Endothelial cell of umbilical vein (primary cell): ENCODE data around the gene KRTAP17-1. TPM values are rescaled to one million over a fixed set of nuclear protein-coding genes. Genes with fewer than 3 reads are reported as not detected.

Source experiments
- BruUV-seq: library from RNA; stranded (reverse); fragments of 400-500 nt; replicated peaks from 2 replicates; lab custom pipeline; 2021; lab: Mats Ljungman, UMichigan
- CTCF ChIA-PET: fragments of 300-600, 350-600 bp; sonication (Branson Sonifier 250); formaldehyde crosslinking; loops from one replicate; lab custom pipeline; 2021; ENCODE audit warnings: antibody characterized with exemption, inconsistent platforms; lab: Charles Lee
- POLR2A ChIA-PET: fragments of 300-600, 350-600 bp; sonication (Branson Sonifier 250); formaldehyde crosslinking; loops from one replicate; lab custom pipeline; 2021; ENCODE audit warnings: antibody characterized with exemption, inconsistent platforms; lab: Charles Lee
- DNase-seq: peaks from one replicate; pipeline ENCODE4 v3.0.0-alpha.2; 2011; ENCODE audit warnings: low read depth, low spot score
- FAIRE-seq: peaks from 2 replicates; lab custom pipeline; 2011; peaks lifted over from hg19 to GRCh38; lab: Jason Lieb, UNC
- H2AFZ ChIP-seq: 2 replicates; pipeline ENCODE4 v1.6.0; 2012; ENCODE audit warnings: low read depth, low read length, control low read depth, inconsistent platforms
- H3K27ac ChIP-seq: 2 replicates; pipeline ENCODE4 v1.5.1; 2011; ENCODE audit warnings: low read depth, mild to moderate bottlenecking, control low read depth, low read length, moderate library complexity; ENCODE audit not compliant: insufficient read depth
- H3K27me3 ChIP-seq, 2 experiments: 2 replicates each; pipeline versions ENCODE4 v1.6.0 to v1.6.1; 2011; ENCODE audit warnings: low read length in 2 of 2, mixed read lengths in 1 of 2; ENCODE audit not compliant: control insufficient read depth in 2 of 2, insufficient read depth in 2 of 2
- H3K36me3 ChIP-seq, 2 experiments: 2 replicates in 1 of 2; 3 replicates in 1 of 2; pipeline ENCODE4 v1.5.1; 2011; ENCODE audit warnings: low read length in 2 of 2, mild to moderate bottlenecking in 1 of 2, moderate library complexity in 1 of 2; ENCODE audit not compliant: control insufficient read depth in 2 of 2, insufficient read depth in 2 of 2; ENCODE audit errors: extremely low read depth in 1 of 2
- H3K4me1 ChIP-seq: 3 replicates; pipeline ENCODE4 v1.5.1; 2011; ENCODE audit warnings: mild to moderate bottlenecking, low read length; ENCODE audit not compliant: control insufficient read depth, insufficient read depth; ENCODE audit errors: extremely low read depth
- H3K4me2 ChIP-seq: 2 replicates; pipeline ENCODE4 v1.6.1; 2011; ENCODE audit warnings: low read length, control low read depth, mixed read lengths; ENCODE audit not compliant: insufficient read depth
- H3K4me3 ChIP-seq, 3 experiments: fragments of 200-600 bp in 1 of 3; sonication (generic), shearing (Covaris generic) in 1 of 3; replicated peaks in 1 of 3; 2 replicates each; pipeline ENCODE4 v1.5.1; 2011 to 2016; ENCODE audit warnings: control low read depth in 3 of 3, low read length in 3 of 3, mild to moderate bottlenecking in 2 of 3, inconsistent platforms in 1 of 3, low read depth in 1 of 3, moderate library complexity in 1 of 3; ENCODE audit not compliant: insufficient read depth in 1 of 3
- H3K79me2 ChIP-seq: 2 replicates; pipeline ENCODE4 v1.6.0; 2012; ENCODE audit warnings: low read length, inconsistent platforms; ENCODE audit not compliant: control insufficient read depth, insufficient read depth
- H3K9ac ChIP-seq: replicated peaks from 2 replicates; pipeline ENCODE3; 2011; ENCODE audit warnings: low read length, control low read depth; ENCODE audit not compliant: insufficient read depth; ENCODE audit errors: extremely low read depth
- H3K9me1 ChIP-seq: replicated peaks from 3 replicates; pipeline ENCODE4 v1.6.0; 2011; ENCODE audit warnings: mild to moderate bottlenecking, low read length; ENCODE audit not compliant: control insufficient read depth, insufficient read depth; ENCODE audit errors: extremely low read depth
- H3K9me3 ChIP-seq: replicated peaks from 2 replicates; pipeline ENCODE4 v1.5.1; 2012; ENCODE audit warnings: low read length, inconsistent platforms; ENCODE audit not compliant: control insufficient read depth, insufficient read depth
- H4K20me1 ChIP-seq: replicated peaks from 2 replicates; pipeline ENCODE3; 2011; ENCODE audit warnings: mild to moderate bottlenecking, low read length; ENCODE audit not compliant: control insufficient read depth, insufficient read depth; ENCODE audit errors: extremely low read depth
- EZH2 ChIP-seq: IDR thresholded peaks from 2 replicates; pipeline ENCODE4 v1.6.1; 2012; ENCODE audit warnings: borderline replicate concordance, low read depth, mild to moderate bottlenecking, moderate library complexity, low read length, inconsistent platforms; ENCODE audit not compliant: severe bottlenecking
- FOS ChIP-seq: IDR thresholded peaks from 2 replicates; pipeline ENCODE4 v1.6.1; 2011; ENCODE audit warnings: mild to moderate bottlenecking, low read length, moderate library complexity, borderline replicate concordance; ENCODE audit not compliant: insufficient read depth
- GATA2 ChIP-seq: IDR thresholded peaks from 2 replicates; pipeline ENCODE4 v1.7.0; 2011; ENCODE audit warnings: low read depth, mild to moderate bottlenecking, moderate library complexity, mixed read lengths, low read length; ENCODE audit not compliant: insufficient read length, insufficient read depth
- JUN ChIP-seq: IDR thresholded peaks from 2 replicates; pipeline ENCODE4 v1.6.1; 2011; ENCODE audit warnings: borderline replicate concordance, low read depth; ENCODE audit not compliant: insufficient read length, insufficient read depth
- MYC ChIP-seq: IDR thresholded peaks from one replicate; pipeline ENCODE4 v1.6.1; 2011; ENCODE audit warnings: mild to moderate bottlenecking, low read depth, low read length
- POLR2A ChIP-seq: IDR thresholded peaks from 2 replicates; pipeline ENCODE4 v1.6.1; 2012; ENCODE audit warnings: low read depth, mild to moderate bottlenecking, control low read depth, low read length
- POLR2AphosphoS5 ChIP-seq: IDR thresholded peaks from 2 replicates; pipeline ENCODE4 v1.6.1; 2012; ENCODE audit warnings: low read depth, mild to moderate bottlenecking, control low read depth, low read length, moderate library complexity; ENCODE audit not compliant: insufficient read depth
- dilution Hi-C: fragments of 300-500 bp; cut with MboI; formaldehyde crosslinking; loops from one replicate; pipeline ENCODE4 v1.15.0; 2019; ENCODE audit warnings: low sequenced_read_pairs; ENCODE audit not compliant: extremely low pct_ligation_motif_present
- intact Hi-C: fragments of 100-400 bp; cut with micrococcal nuclease; formaldehyde crosslinking; loops from one replicate; pipeline ENCODE4 v1.10.0; 2022
- polyA plus RNA-seq, 4 experiments: library from polyadenylated mRNA; depleted of rRNA in 3 of 4; stranded (reverse) in 3 of 4; unstranded in 1 of 4; fragments of >200 nt; gene quantifications; 2 replicates each; pipeline versions ENCODE4 v1.2.1 to v1.2.3, GENCODE V29; 2011 to 2012; ENCODE audit warnings: missing spikeins in 1 of 4
- total RNA-seq: library from RNA; stranded (reverse); gene quantifications from 2 replicates; pipeline ENCODE4 v1.2.3, GENCODE V29; 2021
- TF ChIP-seq, protein P1 (sequence below): IDR thresholded peaks from 2 replicates; pipeline ENCODE4 v1.6.1; 2011; ENCODE audit not compliant: insufficient read depth, insufficient read length
- TF ChIP-seq, protein P2 (sequence below), 2 donors: IDR thresholded peaks; 1 replicate in 1 of 2; 2 replicates in 1 of 2; pipeline ENCODE4 v1.5.1; 2011; ENCODE audit warnings: low read length in 2 of 2, mild to moderate bottlenecking in 2 of 2, moderate library complexity in 2 of 2, control low read depth in 1 of 2, inconsistent platforms in 1 of 2, low read depth in 1 of 2; ENCODE audit not compliant: insufficient read depth in 1 of 2; ENCODE audit errors: extremely low read depth in 1 of 2

Gene KRTAP17-1
- total and polyA plus RNA-seq, 2 donors (not counting 3 experiments of a cell fraction or from before 2014, with no cell fraction given): not detected

DNA sequence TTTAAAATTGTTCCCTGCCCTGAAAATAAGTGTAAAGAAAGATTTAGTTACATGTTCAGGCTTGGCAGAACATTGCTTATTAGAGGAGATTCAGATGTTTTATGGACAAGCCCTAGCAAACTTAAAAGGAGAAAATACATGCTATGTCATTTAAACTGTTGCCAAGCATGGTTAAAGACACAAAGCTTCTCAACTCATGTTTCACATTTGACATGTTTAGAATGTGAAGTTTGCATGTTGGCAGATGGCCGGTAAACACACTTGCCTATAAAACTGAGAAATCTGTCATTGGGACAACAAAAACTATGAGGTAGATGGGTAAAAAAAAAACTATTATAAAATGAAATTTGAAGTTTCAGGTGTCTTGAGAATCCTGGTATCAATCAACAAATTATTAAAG, 18.7 kb downstream of the KRTAP17-1 start:
- DNase-seq: no peak
- H3K4me3 ChIP-seq: no peak overlapping the region
- no peak overlapping the region for H3K9ac ChIP-seq
- FAIRE-seq: no peak
- H4K20me1 ChIP-seq: no peaks in the 10 kb centered on the region
- intact Hi-C loops: no loop called here
- no TSS peak for BruUV-seq
- POLR2A ChIA-PET: no interaction called here
- H3K4me2 ChIP-seq: no peak overlapping the region
- no peak overlapping the region for H3K27ac ChIP-seq
- no peak overlapping the region for H2AFZ ChIP-seq
- H3K9me1 ChIP-seq: no peaks in the 10 kb centered on the region
- H3K27me3 ChIP-seq: no peaks in the 10 kb centered on the region
- CTCF ChIA-PET: no interaction called here
- H3K4me1 ChIP-seq: no peaks in the 10 kb centered on the region
- dilution Hi-C loops: no loop called here
- H3K36me3 ChIP-seq: no peaks in the 10 kb centered on the region
- H3K9me3 ChIP-seq: no peaks in the 10 kb centered on the region
- TF ChIP-seq GATA2 (no peak), JUN (no peak), POLR2AphosphoS5 (no peak), FOS (no peak), MYC (no peak), POLR2A (no peak), EZH2 (no peak)
- TF ChIP-seq, protein P1, sequence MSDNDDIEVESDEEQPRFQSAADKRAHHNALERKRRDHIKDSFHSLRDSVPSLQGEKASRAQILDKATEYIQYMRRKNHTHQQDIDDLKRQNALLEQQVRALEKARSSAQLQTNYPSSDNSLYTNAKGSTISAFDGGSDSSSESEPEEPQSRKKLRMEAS: no peak
- TF ChIP-seq, protein P2, sequence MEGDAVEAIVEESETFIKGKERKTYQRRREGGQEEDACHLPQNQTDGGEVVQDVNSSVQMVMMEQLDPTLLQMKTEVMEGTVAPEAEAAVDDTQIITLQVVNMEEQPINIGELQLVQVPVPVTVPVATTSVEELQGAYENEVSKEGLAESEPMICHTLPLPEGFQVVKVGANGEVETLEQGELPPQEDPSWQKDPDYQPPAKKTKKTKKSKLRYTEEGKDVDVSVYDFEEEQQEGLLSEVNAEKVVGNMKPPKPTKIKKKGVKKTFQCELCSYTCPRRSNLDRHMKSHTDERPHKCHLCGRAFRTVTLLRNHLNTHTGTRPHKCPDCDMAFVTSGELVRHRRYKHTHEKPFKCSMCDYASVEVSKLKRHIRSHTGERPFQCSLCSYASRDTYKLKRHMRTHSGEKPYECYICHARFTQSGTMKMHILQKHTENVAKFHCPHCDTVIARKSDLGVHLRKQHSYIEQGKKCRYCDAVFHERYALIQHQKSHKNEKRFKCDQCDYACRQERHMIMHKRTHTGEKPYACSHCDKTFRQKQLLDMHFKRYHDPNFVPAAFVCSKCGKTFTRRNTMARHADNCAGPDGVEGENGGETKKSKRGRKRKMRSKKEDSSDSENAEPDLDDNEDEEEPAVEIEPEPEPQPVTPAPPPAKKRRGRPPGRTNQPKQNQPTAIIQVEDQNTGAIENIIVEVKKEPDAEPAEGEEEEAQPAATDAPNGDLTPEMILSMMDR (IDR thresholded peaks at IDR 0.05; ENCODE audit: extremely low read depth in 1 of 2, insufficient read depth in 1 of 2, low read depth in 1 of 2, low read length in 2 of 2): no peak
- H3K79me2 ChIP-seq: no peaks in the 10 kb centered on the region
